K562 (cell line): ENCODE data around the gene ABCA3. TPM values are rescaled to one million over a fixed set of nuclear protein-coding genes. Genes with fewer than 3 reads are reported as not detected.

Experiments used
- CSDE1 ChIP-seq, 2 experiments: fragments of 450-650 bp; IDR thresholded peaks; 2 replicates each; pipeline ENCODE4 v1.6.1; 2016; ENCODE audit warnings: mild to moderate bottlenecking in 1 of 2
- ETS2 ChIP-seq: IDR thresholded peaks from 2 replicates; pipeline ENCODE4 v1.6.1; 2016; ENCODE audit warnings: borderline replicate concordance, missing genetic modification characterization, mild to moderate bottlenecking, moderate library complexity, missing compliant biosample characterization; ENCODE audit not compliant: poor library complexity, severe bottlenecking
- GTF2B ChIP-seq: IDR thresholded peaks from 2 replicates; pipeline ENCODE4 v1.6.1; 2011; ENCODE audit not compliant: insufficient read length; ENCODE audit errors: extremely low read depth
- HDAC1 ChIP-seq, 2 experiments: fragments of 450-650 bp; IDR thresholded peaks; 2 replicates each; pipeline ENCODE4 v1.6.1; 2016 to 2017; ENCODE audit warnings: inconsistent platforms in 1 of 2, mild to moderate bottlenecking in 1 of 2, moderate library complexity in 1 of 2
- MECOM ChIP-seq: fragments of 250-450 bp; sonication (Bioruptor Pico); IDR thresholded peaks from 2 replicates; pipeline ENCODE4 v1.8.0; 2022; ENCODE audit warnings: inconsistent platforms
- NCOA1 ChIP-seq: fragments of 450-650 bp; IDR thresholded peaks from 2 replicates; pipeline ENCODE4 v1.6.1; 2016; ENCODE audit warnings: low read depth
- RBBP5 ChIP-seq: fragments of 200-600 bp; sonication (generic); IDR thresholded peaks from 2 replicates; pipeline ENCODE4 v1.6.1; 2012; ENCODE audit warnings: borderline replicate concordance, mild to moderate bottlenecking, low read length, control low read depth, inconsistent platforms; ENCODE audit not compliant: insufficient read depth, poor library complexity, severe bottlenecking
- SMAD3 ChIP-seq: fragments of 450-650 bp; formaldehyde crosslinking; conservative IDR thresholded peaks from 2 replicates; pipeline ENCODE4 v1.4.0; 2020; ENCODE audit warnings: mild to moderate bottlenecking
- TEAD2 ChIP-seq: fragments of 450-650 bp; IDR thresholded peaks from 2 replicates; pipeline ENCODE4 v1.6.1; 2016; ENCODE audit warnings: missing genetic modification characterization, control low read depth, missing compliant biosample characterization
- YBX1 ChIP-seq: fragments of 450-650 bp; IDR thresholded peaks from 2 replicates; pipeline ENCODE4 v1.7.1; 2016; ENCODE audit warnings: mild to moderate bottlenecking
- ZBTB2 ChIP-seq: fragments of 450-650 bp; IDR thresholded peaks from 2 replicates; pipeline ENCODE4 v1.6.1; 2016; ENCODE audit warnings: antibody characterized with exemption
- ZBTB33 ChIP-seq: sonication (generic); formaldehyde crosslinking; IDR thresholded peaks from 2 replicates; pipeline ENCODE4 v1.8.1; 2023; ENCODE audit warnings: mild to moderate bottlenecking, missing genetic modification reagents
- ZBTB49 ChIP-seq: sonication (generic); formaldehyde crosslinking; IDR thresholded peaks from 2 replicates; pipeline ENCODE4 v1.8.0; 2022; ENCODE audit warnings: missing genetic modification reagents, mild to moderate bottlenecking, borderline replicate concordance
- ZNF124 ChIP-seq: sonication (generic); formaldehyde crosslinking; IDR thresholded peaks from 2 replicates; pipeline ENCODE4 v1.8.1; 2022; ENCODE audit warnings: missing genetic modification reagents
- ZNF175 ChIP-seq: fragments of 200-800 bp; sonication (Bioruptor generic); IDR thresholded peaks from 2 replicates; pipeline ENCODE4 v1.6.1; 2016; ENCODE audit warnings: low read depth, mild to moderate bottlenecking, missing genetic modification characterization, missing compliant biosample characterization
- ZNF280B ChIP-seq: fragments of 250-450 bp; sonication (Bioruptor Pico); IDR thresholded peaks from 2 replicates; pipeline ENCODE4 v1.5.1; 2021; ENCODE audit warnings: mild to moderate bottlenecking
- polyA plus RNA-seq, 8 experiments: library from polyadenylated mRNA; depleted of rRNA in 4 of 8; stranded (reverse) in 5 of 8; unstranded in 3 of 8; fragments of >200 nt; fragmentation: Nextera tagmentation in 2 of 8; fragmentation: Illumina TruSeq in 1 of 8; extraction: Ambion mirVana in 2 of 8; extraction: Trizol in 1 of 8; gene quantifications; 2 replicates each; pipeline versions ENCODE4 v1.2.1 to v1.2.3, GENCODE V29; 2011 to 2014; ENCODE audit warnings: inconsistent platforms in 1 of 8, missing spikeins in 1 of 8
- total RNA-seq, 7 experiments: library from RNA; depleted of rRNA in 6 of 7; stranded (reverse); fragments of >200 nt in 6 of 7; fragmentation: Illumina TruSeq in 2 of 7; extraction: Trizol in 2 of 7; gene quantifications; 2 replicates each; pipeline versions ENCODE4 v1.2.1 to v1.2.3, GENCODE V29; 2011 to 2021; ENCODE audit warnings: low replicate concordance in 1 of 7

ABCA3 gene
- total and polyA plus RNA-seq, 9 of the 15 experiments (the other 6 are each of a cell fraction or from before 2014, with no cell fraction given): 0.66 to 23.7 (median 6.9) TPM

- no peak for TF ChIP-seq YBX1
- no peak for TF ChIP-seq CSDE1 (IDR thresholded peaks at IDR 0.05)
- no peak for TF ChIP-seq ETS2 (tag)
- TF ChIP-seq ZNF175: peak; percentile 90
- no peak for TF ChIP-seq GTF2B
- no peak for TF ChIP-seq ZNF280B (CRISPR knock-in tag)
- no peak for TF ChIP-seq ZNF124
- TF ChIP-seq ZBTB2: peak; percentile 95
- TF ChIP-seq SMAD3: 0 out of 2 replicates have a peak, but pooled peaks have one; percentile 48
- no peak for TF ChIP-seq NCOA1
- TF ChIP-seq ZBTB33 (CRISPR knock-in tag): peak; percentile 100
- TF ChIP-seq RBBP5: peak; percentile 23
- peak; percentile 90 for TF ChIP-seq MECOM
- peak in 1 of 2 experiments; percentile 93; a peak in 2 of 4 replicates for TF ChIP-seq HDAC1 (IDR thresholded peaks at IDR 0.05)
- no peak; the same call in 1 of the 2 replicates for TF ChIP-seq ZBTB49 (CRISPR knock-in tag)
- no peak for TF ChIP-seq TEAD2 (tag)
These were observed at the start of gene ABCA3 (continued) for GRCh38 chr16:2340564-2341455.
